PFSK-1 (cell line): ENCODE measurements around the gene KLHL5.

Source experiments
- FOXP2 ChIP-seq: optimal IDR thresholded peaks from 2 replicates; pipeline ENCODE3; 2011; ENCODE audit warnings: borderline replicate concordance, control low read depth, inconsistent platforms; ENCODE audit not compliant: insufficient read depth; ENCODE audit errors: extremely low read length, extremely low read depth
- POLR2AphosphoS5 ChIP-seq: IDR thresholded peaks from 2 replicates; pipeline ENCODE4 v1.6.1; 2012; ENCODE audit warnings: low read depth, mild to moderate bottlenecking, control low read depth, low read length, moderate library complexity
- SIN3A ChIP-seq: IDR thresholded peaks from 2 replicates; pipeline ENCODE4 v1.6.1; 2012; ENCODE audit warnings: mild to moderate bottlenecking, low read length, moderate library complexity, borderline replicate concordance; ENCODE audit not compliant: insufficient read depth
- TAF1 ChIP-seq: IDR thresholded peaks from 2 replicates; pipeline ENCODE4 v1.6.1; 2012; ENCODE audit warnings: low read length, control low read depth, borderline replicate concordance; ENCODE audit not compliant: insufficient read depth

DNA sequence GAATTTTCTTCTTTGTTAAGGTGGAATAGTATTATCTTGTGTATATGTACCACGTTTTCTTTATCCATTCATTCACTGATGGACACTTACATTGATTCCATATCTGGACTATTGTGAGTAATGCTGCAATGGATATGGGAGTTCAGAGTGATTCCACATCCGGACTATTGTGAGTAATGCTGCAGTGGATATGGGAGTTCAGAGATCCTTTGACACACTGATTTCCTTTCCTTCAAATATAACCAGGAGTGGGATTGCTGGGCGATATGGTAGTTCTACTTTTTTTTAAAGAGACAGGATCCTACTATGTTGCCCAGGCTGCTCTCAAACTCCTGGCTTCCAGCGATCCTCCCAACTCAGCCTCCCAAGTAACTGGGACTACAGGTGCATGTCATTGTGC, 41.9 kb upstream of the KLHL5 start:
- no peak for TF ChIP-seq POLR2AphosphoS5
- TF ChIP-seq TAF1 = no peak
- no peak for TF ChIP-seq FOXP2
- no peak for TF ChIP-seq SIN3A
